Measurements from ENCODE around the gene SLCO4A1.
A peak's percentile ranks its signal among the peaks of the same experiment; 100 is the strongest.

The SLCO4A1 gene

DNA sequence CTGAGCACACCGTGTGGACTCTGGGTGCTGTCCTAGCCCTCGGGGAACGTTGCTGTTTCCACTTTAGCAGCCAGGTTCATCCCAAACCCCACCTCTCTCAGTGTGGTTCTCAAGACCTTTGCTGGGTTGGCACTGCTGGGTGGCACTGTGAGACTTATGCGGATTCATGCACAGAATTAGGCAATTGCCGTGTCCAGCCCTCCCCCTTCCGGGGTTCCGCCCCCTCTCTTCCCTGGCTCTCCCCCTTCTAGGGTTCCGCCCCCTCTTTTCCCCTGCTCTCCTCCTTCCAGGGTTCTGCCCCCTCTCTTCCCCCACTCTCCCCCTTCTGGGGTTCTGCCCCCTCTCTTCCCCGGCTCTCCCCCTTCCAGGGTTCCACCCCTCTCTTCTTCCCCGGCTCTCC lies 39.8 kb upstream of the SLCO4A1 start:
- peaks cover 5% of the 10 kb centered on the region for H3K9me3 ChIP-seq (ENCODE audit: insufficient read depth, low read depth, low read length)
- H3K79me2 ChIP-seq (ENCODE audit: control insufficient read depth, insufficient read depth, low read length, poor library complexity) = no peaks in the 10 kb centered on the region
- no peak overlapping the region for H4K91ac ChIP-seq (ENCODE audit: low read depth, low read length)
- H2BK12ac ChIP-seq (ENCODE audit: low read length) = no peak overlapping the region
- H3K18ac ChIP-seq (ENCODE audit: low read length) = no peak overlapping the region
- no peak overlapping the region for H3K4me2 ChIP-seq (ENCODE audit: low read length)
- no CpG with 5 or more reads among the region's 10 CpGs for WGBS (ENCODE audit: extremely low coverage, insufficient coverage, insufficient read length)
- H3K14ac ChIP-seq (ENCODE audit: low read length) = no peak overlapping the region
- no peak overlapping the region for H3K23ac ChIP-seq (ENCODE audit: low read length)
- H3K4me3 ChIP-seq (ENCODE audit: low read depth, low read length) = no peak overlapping the region
- H2AFZ ChIP-seq (ENCODE audit: insufficient read depth, low read length, poor library complexity) = no peak overlapping the region
- no peak overlapping the region for H3K4ac ChIP-seq (ENCODE audit: low read depth, low read length)
- no peak overlapping the region for H4K12ac ChIP-seq (ENCODE audit: low read depth, low read length)
- no peaks in the 10 kb centered on the region for H3K36me3 ChIP-seq (ENCODE audit: control insufficient read depth in 1 of 2, insufficient read depth in 2 of 2, low read length in 2 of 2)
- H3K27me3 ChIP-seq (ENCODE audit: insufficient read depth, low read length) = no peaks in the 10 kb centered on the region
- no peaks in the 10 kb centered on the region for H3K4me1 ChIP-seq (ENCODE audit: control insufficient read depth in 1 of 2, insufficient read depth in 2 of 2, low read length in 2 of 2)
- H3K9ac ChIP-seq (ENCODE audit: low read length) = no peak overlapping the region
- no peak overlapping the region for H2AK5ac ChIP-seq (ENCODE audit: low read length)
- no peak overlapping the region for H2BK120ac ChIP-seq (ENCODE audit: insufficient read depth, low read length, poor library complexity)
- no peak for DNase-seq
- no peak overlapping the region for H4K8ac ChIP-seq (ENCODE audit: low read depth, low read length)
- H3K79me1 ChIP-seq (ENCODE audit: low read length) = no peaks in the 10 kb centered on the region
- H2BK5ac ChIP-seq (ENCODE audit: low read depth, low read length, poor library complexity) = no peak overlapping the region
- H3K27ac ChIP-seq (ENCODE audit: low read depth, low read length) = no peak overlapping the region

- Histone ChIP-seq H3K27ac (ENCODE audit: low read depth, low read length) (no peak overlapping the region), H2BK5ac (ENCODE audit: low read depth, low read length, poor library complexity) (no peak overlapping the region), H4K91ac (ENCODE audit: low read depth, low read length) (no peak overlapping the region), H3K4me1 (ENCODE audit: control insufficient read depth in 1 of 2, insufficient read depth in 2 of 2, low read length in 2 of 2) (no peaks in the 10 kb centered on the region), H3K4me2 (ENCODE audit: low read length) (no peak overlapping the region), H3K27me3 (ENCODE audit: insufficient read depth, low read length) (no peaks in the 10 kb centered on the region), H3K9me3 (ENCODE audit: insufficient read depth, low read depth, low read length) (peaks cover 5% of the 10 kb centered on the region), H3K4ac (ENCODE audit: low read depth, low read length) (no peak overlapping the region), H2AK5ac (ENCODE audit: low read length) (no peak overlapping the region), H4K12ac (ENCODE audit: low read depth, low read length) (no peak overlapping the region), H3K18ac (ENCODE audit: low read length) (no peak overlapping the region), H2BK12ac (ENCODE audit: low read length) (no peak overlapping the region), H4K8ac (ENCODE audit: low read depth, low read length) (no peak overlapping the region), H3K36me3 (ENCODE audit: control insufficient read depth in 1 of 2, insufficient read depth in 2 of 2, low read length in 2 of 2) (no peaks in the 10 kb centered on the region), H3K79me2 (ENCODE audit: control insufficient read depth, insufficient read depth, low read length, poor library complexity) (no peaks in the 10 kb centered on the region), H2BK120ac (ENCODE audit: insufficient read depth, low read length, poor library complexity) (no peak overlapping the region), H3K79me1 (ENCODE audit: low read length) (no peaks in the 10 kb centered on the region), H3K23ac (ENCODE audit: low read length) (no peak overlapping the region), H2AFZ (ENCODE audit: insufficient read depth, low read length, poor library complexity) (peak overlapping the region; percentile 31), H3K4me3 (ENCODE audit: low read depth, low read length) (no peak overlapping the region), H3K9ac (ENCODE audit: low read length) (no peak overlapping the region), H3K14ac (ENCODE audit: low read length) (no peak overlapping the region)
- no CpG with 5 or more reads among the region's 26 CpGs for WGBS (ENCODE audit: extremely low coverage, insufficient coverage, insufficient read length)
- DNase-seq = peak; percentile 33 to 41
Measured at GRCh38 chr20:62603021-62603906, 39.0 kb upstream of the SLCO4A1 start.

DNA sequence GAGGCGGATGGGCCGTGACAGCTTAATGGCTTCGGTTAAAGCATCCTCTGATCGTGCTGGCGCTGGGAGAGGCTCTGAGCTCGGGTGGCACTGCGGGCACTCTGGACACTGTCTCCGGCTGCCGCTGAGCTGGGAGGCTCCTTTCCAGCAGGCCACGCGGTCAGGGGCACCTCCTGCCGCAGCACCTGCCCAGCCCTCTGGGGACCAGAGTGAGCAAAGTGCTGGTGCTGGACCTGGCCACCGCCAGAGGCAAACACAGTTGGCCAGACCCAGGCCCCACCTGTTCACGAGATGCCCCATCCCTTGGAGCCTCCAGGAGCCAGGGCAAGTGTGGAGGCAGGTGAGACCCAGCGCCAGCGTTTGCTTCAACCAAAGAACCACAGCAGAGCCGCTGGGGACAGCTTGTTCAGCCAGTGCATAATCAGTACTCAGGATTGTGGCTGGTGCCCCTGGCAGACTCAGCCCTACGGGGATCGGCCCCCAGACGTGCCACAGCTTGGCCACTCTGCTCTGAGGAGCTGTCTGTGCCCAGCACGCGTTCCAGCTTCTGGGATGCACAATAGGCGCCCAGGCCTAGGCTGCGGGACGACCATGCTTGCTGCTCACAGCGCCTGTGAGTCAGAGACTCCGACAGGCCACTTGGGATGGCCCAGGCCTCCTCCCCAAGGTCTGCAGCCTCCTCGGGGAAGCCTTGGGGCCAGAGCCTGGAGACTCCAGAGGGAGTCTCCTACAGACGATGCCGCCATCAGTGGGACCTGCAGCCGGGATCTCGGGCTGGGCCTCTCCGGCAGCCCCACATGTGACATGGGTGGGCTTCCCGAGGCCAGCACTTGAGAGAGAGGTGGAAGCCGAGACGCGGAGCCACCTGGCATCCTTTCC lies 38.2 kb upstream of the SLCO4A1 start:
- Histone ChIP-seq H3K23ac (ENCODE audit: low read length) (no peak overlapping the region), H4K91ac (ENCODE audit: low read depth, low read length) (no peak overlapping the region), H3K4ac (ENCODE audit: low read depth, low read length) (no peak overlapping the region), H4K8ac (ENCODE audit: low read depth, low read length) (no peak overlapping the region), H2BK12ac (ENCODE audit: low read length) (no peak overlapping the region), H3K27ac (ENCODE audit: low read depth, low read length) (no peak overlapping the region), H2AK5ac (ENCODE audit: low read length) (no peak overlapping the region), H2AFZ (ENCODE audit: insufficient read depth, low read length, poor library complexity) (no peak overlapping the region), H3K14ac (ENCODE audit: low read length) (no peak overlapping the region), H3K79me1 (ENCODE audit: low read length) (no peaks in the 10 kb centered on the region), H2BK120ac (ENCODE audit: insufficient read depth, low read length, poor library complexity) (no peak overlapping the region), H3K79me2 (ENCODE audit: control insufficient read depth, insufficient read depth, low read length, poor library complexity) (no peaks in the 10 kb centered on the region), H3K9me3 (ENCODE audit: insufficient read depth, low read depth, low read length) (peaks cover 2% of the 10 kb centered on the region), H3K9ac (ENCODE audit: low read length) (no peak overlapping the region), H3K4me3 (ENCODE audit: low read depth, low read length) (no peak overlapping the region), H3K27me3 (ENCODE audit: insufficient read depth, low read length) (no peaks in the 10 kb centered on the region), H3K4me1 (ENCODE audit: control insufficient read depth in 1 of 2, insufficient read depth in 2 of 2, low read length in 2 of 2) (no peaks in the 10 kb centered on the region), H3K18ac (ENCODE audit: low read length) (no peak overlapping the region), H4K12ac (ENCODE audit: low read depth, low read length) (no peak overlapping the region), H2BK5ac (ENCODE audit: low read depth, low read length, poor library complexity) (no peak overlapping the region), H3K36me3 (ENCODE audit: control insufficient read depth in 1 of 2, insufficient read depth in 2 of 2, low read length in 2 of 2) (no peaks in the 10 kb centered on the region), H3K4me2 (ENCODE audit: low read length) (no peak overlapping the region)
- DNase-seq = no peak
- WGBS (ENCODE audit: extremely low coverage, insufficient coverage, insufficient read length) = no CpG with 5 or more reads among the region's 37 CpGs

- H3K27me3 ChIP-seq (ENCODE audit: insufficient read depth, low read length) = no peaks in the 10 kb centered on the region
- no peak overlapping the region for H2BK12ac ChIP-seq (ENCODE audit: low read length)
Measured at GRCh38 chr20:62604796-62605195, 37.5 kb upstream of the SLCO4A1 start.

More at GRCh38 chr20:62604796-62605195, 37.5 kb upstream of the SLCO4A1 start:
- no peak overlapping the region for H2AK5ac ChIP-seq (ENCODE audit: low read length)
- H3K18ac ChIP-seq (ENCODE audit: low read length) = no peak overlapping the region
- H4K8ac ChIP-seq (ENCODE audit: low read depth, low read length) = no peak overlapping the region
- no peak overlapping the region for H3K4me2 ChIP-seq (ENCODE audit: low read length)
- no peak overlapping the region for H3K27ac ChIP-seq (ENCODE audit: low read depth, low read length)
- no peak overlapping the region for H3K9ac ChIP-seq (ENCODE audit: low read length)
- no peak overlapping the region for H4K91ac ChIP-seq (ENCODE audit: low read depth, low read length)
- no peak overlapping the region for H2BK120ac ChIP-seq (ENCODE audit: insufficient read depth, low read length, poor library complexity)
- H2AFZ ChIP-seq (ENCODE audit: insufficient read depth, low read length, poor library complexity) = no peak overlapping the region
- H3K9me3 ChIP-seq (ENCODE audit: insufficient read depth, low read depth, low read length) = peaks cover 2% of the 10 kb centered on the region
- no peak overlapping the region for H3K4me3 ChIP-seq (ENCODE audit: low read depth, low read length)
- H3K14ac ChIP-seq (ENCODE audit: low read length) = no peak overlapping the region
- H3K4ac ChIP-seq (ENCODE audit: low read depth, low read length) = no peak overlapping the region
- DNase-seq = no peak
- no peak overlapping the region for H3K23ac ChIP-seq (ENCODE audit: low read length)
- no peaks in the 10 kb centered on the region for H3K79me1 ChIP-seq (ENCODE audit: low read length)
- no peak overlapping the region for H4K12ac ChIP-seq (ENCODE audit: low read depth, low read length)
- no peaks in the 10 kb centered on the region for H3K4me1 ChIP-seq (ENCODE audit: control insufficient read depth in 1 of 2, insufficient read depth in 2 of 2, low read length in 2 of 2)
- H2BK5ac ChIP-seq (ENCODE audit: low read depth, low read length, poor library complexity) = no peak overlapping the region
- no peaks in the 10 kb centered on the region for H3K79me2 ChIP-seq (ENCODE audit: control insufficient read depth, insufficient read depth, low read length, poor library complexity)
- no peaks in the 10 kb centered on the region for H3K36me3 ChIP-seq (ENCODE audit: control insufficient read depth in 1 of 2, insufficient read depth in 2 of 2, low read length in 2 of 2)
- no CpG with 5 or more reads among the region's 9 CpGs for WGBS (ENCODE audit: extremely low coverage, insufficient coverage, insufficient read length)

Data from trophoblast cell (in vitro differentiated cells and primary cell).